Kidney (tissue), 14 donors: Measurements from ENCODE around the gene ARHGEF28. TPM values are rescaled to one million over a fixed set of nuclear protein-coding genes. Genes with fewer than 3 reads are reported as not detected.

Experiments
- DNase-seq, 5 donors: peaks; one replicate each; pipeline ENCODE4 v3.0.0-alpha.2; 2013 to 2020
- FAIRE-seq: peaks from 2 replicates; lab custom pipeline; 2012; peaks lifted over from hg19 to GRCh38; lab: Jason Lieb, UNC
- H3K27ac ChIP-seq, 2 donors: one replicate each; pipeline ENCODE4 v1.7.0; 2013; ENCODE audit warnings: low read depth in 2 of 2, low read length in 2 of 2, inconsistent platforms in 1 of 2
- H3K27me3 ChIP-seq: one replicate; pipeline ENCODE4 v1.7.1; 2013; ENCODE audit warnings: low read length, inconsistent platforms; ENCODE audit not compliant: control insufficient read depth, insufficient read depth
- H3K36me3 ChIP-seq, 3 donors: one replicate each; pipeline versions ENCODE4 v1.7.0 to v1.7.1; 2013; ENCODE audit warnings: low read length in 3 of 3, control low read depth in 1 of 3, inconsistent platforms in 1 of 3; ENCODE audit not compliant: insufficient read depth in 3 of 3, control insufficient read depth in 2 of 3
- H3K4me1 ChIP-seq, 3 donors: one replicate each; pipeline versions ENCODE4 v1.7.0 to v1.7.1; 2013; ENCODE audit warnings: low read length in 3 of 3, inconsistent platforms in 1 of 3, low read depth in 1 of 3; ENCODE audit not compliant: control insufficient read depth in 2 of 3, insufficient read depth in 2 of 3
- H3K4me3 ChIP-seq, 3 donors: one replicate each; pipeline versions ENCODE4 v1.7.0 to v1.8.1; 2013; ENCODE audit warnings: low read length in 3 of 3, control low read depth in 1 of 3, inconsistent platforms in 1 of 3
- H3K9ac ChIP-seq, 3 donors: one replicate each; pipeline versions ENCODE4 v1.7.0 to v1.7.1; 2013; ENCODE audit warnings: low read length in 3 of 3, control low read depth in 1 of 3, inconsistent platforms in 1 of 3
- H3K9me3 ChIP-seq, 3 donors: one replicate each; pipeline versions ENCODE4 v1.7.0 to v1.7.1; 2013; ENCODE audit warnings: low read length in 3 of 3, control low read depth in 1 of 3, inconsistent platforms in 1 of 3; ENCODE audit not compliant: control insufficient read depth in 2 of 3, insufficient read depth in 1 of 3
- intact Hi-C: fragments of 100-400 bp; cut with DNase I; formaldehyde crosslinking; loops from one replicate; pipeline ENCODE4 v1.11.1; 2022
- polyA plus RNA-seq: library from polyadenylated mRNA; stranded (reverse); fragments of 350-450 nt; fragmentation: Illumina TruSeq; extraction: RNeasy Lipid Tissue Mini Kit (QIAGEN cat#74804); gene quantifications from one replicate; pipeline ENCODE4 v1.2.3, GENCODE V29; 2014; ENCODE audit warnings: low read depth, low replicate concordance; ENCODE audit not compliant: insufficient read depth
- total RNA-seq: library from RNA; stranded (reverse); fragmentation: NEBNext Ultra II Directional; extraction: Animal tissue kit (Norgen Biotek cat#: 25700); gene quantifications from one replicate; pipeline ENCODE4 v1.2.1, GENCODE V29; 2021
- TF ChIP-seq, protein P1 (sequence below): IDR thresholded peaks from 3 replicates; pipeline ENCODE4 v1.5.1; 2012; ENCODE audit warnings: mild to moderate bottlenecking, moderate library complexity, borderline replicate concordance; ENCODE audit not compliant: insufficient read depth; ENCODE audit errors: extremely low read depth
- donor health status: control.
- donor health status: control.
- donor health status: control.
- donor health status: control.
- donor health status: control.
- donor health status: DM: yes; HTN: yes; CAD: no.
- donor health status: Normal renal cell carcinoma (clear cell type).

Gene ARHGEF28
- total and polyA plus RNA-seq, 2 donors from 2014 or later: 21.9 to 66.3 TPM

DNA sequence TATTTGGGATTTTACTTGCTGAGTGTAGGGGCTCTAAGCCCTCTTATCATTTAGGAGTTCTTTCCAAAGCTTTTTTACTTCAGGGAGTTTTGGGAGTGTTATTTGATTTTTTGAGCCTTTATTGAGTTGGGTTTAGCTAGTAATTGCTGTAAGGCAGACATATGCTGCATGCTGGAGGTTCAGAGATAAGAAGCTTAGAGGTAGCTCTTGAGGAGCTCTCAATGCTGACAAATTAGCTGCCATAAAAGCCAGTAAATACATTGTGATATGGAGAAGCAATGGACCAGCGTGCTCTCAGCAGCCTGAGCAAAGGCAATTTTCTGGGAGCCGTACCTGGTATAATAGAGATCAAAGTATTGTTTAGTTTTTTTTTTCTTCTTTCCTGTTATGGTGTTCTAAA is 11.6 kb downstream of the ARHGEF28 start:
- intact Hi-C loops: no loop called here
- Histone ChIP-seq H3K9me3 (no peaks in the 10 kb centered on the region), H3K36me3 (no peaks in the 10 kb centered on the region), H3K27ac (no peak overlapping the region), H3K4me3 (no peak overlapping the region), H3K9ac (no peak overlapping the region), H3K4me1 (no peaks in the 10 kb centered on the region), H3K27me3 (no peaks in the 10 kb centered on the region)
- FAIRE-seq (no peak), DNase-seq (no peak)
- TF ChIP-seq, protein P1, sequence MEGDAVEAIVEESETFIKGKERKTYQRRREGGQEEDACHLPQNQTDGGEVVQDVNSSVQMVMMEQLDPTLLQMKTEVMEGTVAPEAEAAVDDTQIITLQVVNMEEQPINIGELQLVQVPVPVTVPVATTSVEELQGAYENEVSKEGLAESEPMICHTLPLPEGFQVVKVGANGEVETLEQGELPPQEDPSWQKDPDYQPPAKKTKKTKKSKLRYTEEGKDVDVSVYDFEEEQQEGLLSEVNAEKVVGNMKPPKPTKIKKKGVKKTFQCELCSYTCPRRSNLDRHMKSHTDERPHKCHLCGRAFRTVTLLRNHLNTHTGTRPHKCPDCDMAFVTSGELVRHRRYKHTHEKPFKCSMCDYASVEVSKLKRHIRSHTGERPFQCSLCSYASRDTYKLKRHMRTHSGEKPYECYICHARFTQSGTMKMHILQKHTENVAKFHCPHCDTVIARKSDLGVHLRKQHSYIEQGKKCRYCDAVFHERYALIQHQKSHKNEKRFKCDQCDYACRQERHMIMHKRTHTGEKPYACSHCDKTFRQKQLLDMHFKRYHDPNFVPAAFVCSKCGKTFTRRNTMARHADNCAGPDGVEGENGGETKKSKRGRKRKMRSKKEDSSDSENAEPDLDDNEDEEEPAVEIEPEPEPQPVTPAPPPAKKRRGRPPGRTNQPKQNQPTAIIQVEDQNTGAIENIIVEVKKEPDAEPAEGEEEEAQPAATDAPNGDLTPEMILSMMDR: no peak

DNA sequence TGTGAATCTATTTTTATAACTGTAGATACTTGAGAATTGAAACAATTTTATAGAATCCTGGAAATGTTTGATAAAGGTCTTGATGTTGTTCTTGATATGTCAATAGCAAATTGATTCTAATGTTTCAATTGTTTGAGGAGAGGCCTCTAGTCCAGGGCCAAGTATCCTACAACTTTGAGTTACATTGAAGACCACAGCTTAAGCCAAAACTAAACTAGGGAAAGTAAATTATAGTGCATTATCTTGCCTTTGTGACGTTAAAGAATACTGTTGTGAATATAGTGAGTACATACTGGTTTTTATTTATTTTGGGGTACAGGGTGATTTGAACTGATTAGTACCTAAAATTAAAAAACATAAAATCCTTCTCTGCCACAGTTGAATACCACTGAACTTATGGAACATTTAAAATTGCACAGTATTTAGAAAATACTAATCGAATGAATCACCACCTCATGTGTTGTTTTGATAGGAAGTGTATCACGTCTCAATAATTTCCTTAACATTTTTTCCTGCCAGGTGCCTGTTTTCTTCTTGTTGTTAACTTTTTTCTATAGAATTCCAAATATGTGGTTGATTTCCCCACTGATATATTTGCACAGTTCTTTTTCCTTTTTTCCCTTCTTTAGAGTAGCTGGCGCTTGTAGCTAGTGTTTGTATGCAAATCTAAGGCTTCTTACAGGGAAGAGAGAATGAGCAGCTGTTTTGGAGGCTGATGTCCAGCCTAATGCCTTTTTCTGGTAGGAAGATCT is 12.5 kb downstream of the ARHGEF28 start:
- Histone ChIP-seq H3K9me3 (no peaks in the 10 kb centered on the region), H3K27ac (no peak overlapping the region), H3K27me3 (no peaks in the 10 kb centered on the region), H3K9ac (no peak overlapping the region), H3K4me1 (no peaks in the 10 kb centered on the region), H3K36me3 (no peaks in the 10 kb centered on the region), H3K4me3 (no peak overlapping the region)
- DNase-seq (no peak), FAIRE-seq (no peak)
- TF ChIP-seq, protein P1: no peak
- intact Hi-C loops: no loop called here

GRCh38 chr5:73640861-73641320 is 14.9 kb downstream of the ARHGEF28 start:
- no peaks in the 10 kb centered on the region for H3K4me1 ChIP-seq
- H3K9ac ChIP-seq: no peak overlapping the region
- FAIRE-seq (no peak), DNase-seq (no peak)
- no peaks in the 10 kb centered on the region for H3K9me3 ChIP-seq
- no peak overlapping the region for H3K4me3 ChIP-seq
- TF ChIP-seq, protein P1: no peak
- H3K27me3 ChIP-seq: no peaks in the 10 kb centered on the region
- no peaks in the 10 kb centered on the region for H3K36me3 ChIP-seq
- intact Hi-C loops: no loop called here
- H3K27ac ChIP-seq: no peak overlapping the region
